Hindlimb muscle (tissue), 1 donor: ENCODE results near the gene FKRP. TPM values are rescaled to one million over a fixed set of nuclear protein-coding genes. Genes with fewer than 3 reads are reported as not detected.

Experiments used
- DNase-seq: peaks from one replicate; pipeline ENCODE4 v3.0.0-alpha.2; 2013
- polyA plus RNA-seq: library from polyadenylated mRNA; unstranded; fragments of 120-200 nt; gene quantifications from one replicate; pipeline ENCODE4 v1.2.1, GENCODE V29; 2013; ENCODE audit not compliant: insufficient read length

The FKRP gene
- polyA plus RNA-seq, 1 donor, result 20.3 TPM

DNA sequence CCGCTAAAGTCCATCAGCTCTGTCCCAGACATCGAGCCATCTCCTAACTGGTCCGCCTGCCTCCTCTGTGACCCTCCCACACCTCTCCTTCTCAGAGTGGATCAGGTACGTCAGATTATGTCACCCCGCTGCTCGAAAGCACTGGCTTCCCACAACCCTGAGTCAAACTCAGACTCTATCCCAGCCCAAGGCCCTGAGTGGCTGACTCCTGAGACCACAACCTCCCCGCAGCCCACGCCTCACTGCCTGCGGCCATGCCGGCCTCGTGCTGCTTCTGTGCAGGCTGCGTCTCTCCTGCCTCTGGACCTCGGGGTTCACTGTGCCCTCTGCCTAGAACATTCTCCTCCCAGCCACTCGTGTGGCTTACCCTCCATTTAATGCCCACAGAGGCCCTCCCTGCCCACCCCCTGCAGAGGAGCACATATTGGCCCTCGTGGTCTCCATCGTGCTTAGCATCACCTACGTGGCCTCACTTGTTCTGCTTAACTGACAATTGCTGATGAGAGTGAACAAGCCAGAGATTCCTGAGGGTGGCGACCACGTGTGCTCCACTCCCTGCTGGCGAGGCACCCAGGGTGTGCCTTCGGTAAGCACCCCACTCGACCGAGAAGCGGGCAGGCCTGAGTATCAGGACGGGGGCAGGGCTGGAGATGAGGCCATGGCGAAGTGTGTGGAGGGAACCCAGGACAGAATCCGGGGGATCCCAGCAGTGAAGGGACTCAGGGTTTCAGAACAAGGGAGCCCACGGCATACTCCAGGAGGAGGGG lies 13.5 kb upstream of the FKRP start:
- DNase-seq, result no peak

GRCh38 chr19:46732966-46733689 lies 12.7 kb upstream of the FKRP start:
- DNase-seq, result no peak

GRCh38 chr19:46733690-46734292 lies 12.1 kb upstream of the FKRP start:
- no peak for DNase-seq

GRCh38 chr19:46736531-46737297 lies 9.1 kb upstream of the FKRP start:
- no peak for DNase-seq

DNA sequence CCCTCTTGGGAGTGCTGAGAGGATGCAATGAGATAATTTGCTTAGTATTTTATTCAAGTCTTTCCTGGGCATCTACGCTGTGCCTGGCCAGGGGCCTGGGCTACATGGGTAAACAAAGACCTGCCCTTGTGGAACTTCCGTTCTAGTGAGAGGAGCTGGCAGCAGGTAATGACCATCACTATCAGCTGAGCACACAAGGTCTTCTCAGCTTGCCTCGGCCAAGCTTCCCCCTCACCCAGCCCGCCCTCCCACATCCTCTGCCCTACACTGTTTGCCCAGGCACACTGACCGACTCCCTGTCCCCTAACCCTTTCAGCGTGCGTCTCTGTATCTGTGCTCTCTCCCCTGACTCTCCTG lies 8.6 kb upstream of the FKRP start:
- no peak for DNase-seq

DNA sequence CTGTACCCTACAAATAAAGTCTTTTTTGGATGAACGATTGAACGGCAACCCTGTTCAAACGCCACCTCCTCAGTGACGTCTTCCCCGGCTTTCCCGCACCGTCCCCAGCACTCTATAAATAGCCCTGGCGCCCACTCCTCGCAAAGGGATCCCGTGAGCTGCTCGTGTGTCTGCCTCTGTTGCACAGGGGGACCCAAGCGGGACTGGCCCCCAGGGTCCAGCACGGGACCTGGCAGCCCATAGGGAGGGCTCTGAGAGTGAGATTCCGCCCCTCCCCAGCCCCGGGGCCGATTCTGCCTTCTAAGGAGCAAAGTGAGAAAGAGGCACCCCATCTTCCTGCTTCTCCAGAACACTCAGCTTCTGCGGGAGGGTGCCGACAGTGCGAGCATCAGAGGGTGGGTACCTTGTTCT lies 8.1 kb upstream of the FKRP start:
- no peak for DNase-seq

- no peak for DNase-seq
Observed at GRCh38 chr19:46739290-46739771, 6.5 kb upstream of the FKRP start.

DNA sequence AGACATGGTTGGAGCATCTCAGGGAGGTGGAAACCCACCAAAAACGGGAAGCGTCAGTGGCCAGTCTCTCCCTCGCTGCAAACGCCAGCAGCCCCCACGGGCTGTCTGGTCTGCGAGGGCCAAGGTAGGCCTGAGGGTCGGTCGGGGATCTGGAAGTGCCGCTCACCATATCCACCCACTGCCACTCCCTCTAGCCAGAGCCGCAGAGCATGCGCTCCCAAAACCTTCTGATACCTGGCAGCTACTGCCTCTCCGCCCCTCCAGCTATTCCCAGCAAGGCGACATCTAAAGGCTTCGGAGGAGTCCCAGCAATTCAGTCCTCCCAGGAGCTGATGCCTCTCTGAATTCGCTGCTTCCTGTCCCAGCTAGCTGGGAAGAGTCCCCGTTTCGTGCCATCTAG lies 4.4 kb upstream of the FKRP start:
- no peak for DNase-seq

DNA sequence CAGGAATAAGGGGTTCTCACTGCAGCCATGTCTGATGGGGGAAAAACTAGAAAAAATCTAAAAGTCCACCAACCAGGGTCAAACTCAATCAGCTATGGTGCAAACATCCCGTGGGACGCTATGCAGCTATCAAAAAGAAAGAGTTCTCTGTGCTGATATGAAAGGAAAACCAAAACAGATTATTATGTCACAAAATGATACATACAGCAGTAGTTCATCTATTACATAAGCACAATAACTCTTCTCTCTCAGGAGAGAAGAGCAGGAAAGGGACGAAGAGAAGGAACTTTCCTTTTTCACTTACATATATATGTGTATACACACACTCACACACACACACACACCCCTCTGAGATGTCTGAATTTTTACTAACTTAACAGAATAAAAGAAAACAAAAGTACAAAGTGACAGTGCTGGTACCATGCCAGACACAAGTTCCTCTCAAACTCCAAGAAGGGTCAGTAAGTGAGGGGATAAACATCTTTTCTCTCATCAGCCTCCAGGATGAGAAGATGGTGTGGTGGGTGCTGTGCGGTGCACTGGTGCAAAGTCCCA lies 2.9 kb upstream of the FKRP start:
- no peak for DNase-seq

DNA sequence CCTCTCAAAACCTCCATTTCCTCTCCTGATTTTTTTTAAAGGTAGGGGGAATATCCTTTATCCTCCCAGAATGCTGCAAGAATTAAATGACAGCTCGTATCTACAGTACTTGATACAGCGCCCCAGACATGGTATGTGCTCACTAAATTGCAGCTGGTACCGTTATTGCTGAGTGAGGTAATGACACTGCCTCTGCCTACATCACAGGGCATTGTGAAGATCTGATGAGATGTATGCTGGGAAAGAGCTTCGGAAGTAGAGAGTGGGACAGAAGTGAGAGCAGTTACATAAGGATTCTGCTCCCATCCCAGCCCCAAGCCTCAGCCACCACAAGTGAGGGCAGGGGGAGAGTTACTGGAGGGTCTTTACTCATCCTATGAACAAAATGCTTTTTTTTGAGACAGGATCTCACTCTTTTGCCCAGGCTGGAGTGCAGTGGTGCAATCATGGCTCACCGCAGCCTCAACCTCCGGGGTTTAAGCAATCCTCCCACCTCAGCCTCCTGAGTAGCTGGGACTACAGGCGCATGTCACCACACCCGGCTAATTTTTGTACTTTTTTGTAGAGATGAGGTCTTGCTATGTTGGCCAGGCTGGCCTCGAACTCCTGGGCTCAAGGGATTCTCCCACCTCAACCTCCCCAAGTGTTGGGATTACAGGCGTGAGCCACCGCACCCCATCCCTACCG lies 1.7 kb upstream of the FKRP start:
- DNase-seq, result no peak

DNA sequence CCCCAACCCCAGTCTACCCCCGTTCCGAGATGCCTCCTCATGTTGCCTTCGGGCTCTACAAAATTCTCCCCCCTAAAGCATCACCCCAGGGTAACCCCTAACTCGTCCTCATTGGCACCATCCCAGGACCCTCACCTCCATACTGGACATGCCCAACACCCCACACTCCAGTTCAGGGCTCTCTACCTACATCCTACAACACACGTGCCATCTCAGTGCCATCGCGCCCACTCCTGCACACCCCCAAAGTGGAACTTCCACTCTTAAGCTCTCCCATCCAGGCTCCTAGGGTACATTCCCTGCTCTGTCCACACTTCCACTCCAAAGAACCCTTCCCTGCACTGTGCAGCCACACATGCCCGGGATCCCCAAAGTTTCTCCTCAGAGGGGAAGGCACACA lies 827 bp upstream of the FKRP start:
- no peak for DNase-seq

GRCh38 chr19:46746281-46747057 lies 612 bp downstream of the FKRP start, which contains the start of gene STRN4:
STRN4 (minus strand) TSS chr19:46746450; CDS start chr19:46746430, 20 bp downstream.
- peak; percentile 72 for DNase-seq

DNA sequence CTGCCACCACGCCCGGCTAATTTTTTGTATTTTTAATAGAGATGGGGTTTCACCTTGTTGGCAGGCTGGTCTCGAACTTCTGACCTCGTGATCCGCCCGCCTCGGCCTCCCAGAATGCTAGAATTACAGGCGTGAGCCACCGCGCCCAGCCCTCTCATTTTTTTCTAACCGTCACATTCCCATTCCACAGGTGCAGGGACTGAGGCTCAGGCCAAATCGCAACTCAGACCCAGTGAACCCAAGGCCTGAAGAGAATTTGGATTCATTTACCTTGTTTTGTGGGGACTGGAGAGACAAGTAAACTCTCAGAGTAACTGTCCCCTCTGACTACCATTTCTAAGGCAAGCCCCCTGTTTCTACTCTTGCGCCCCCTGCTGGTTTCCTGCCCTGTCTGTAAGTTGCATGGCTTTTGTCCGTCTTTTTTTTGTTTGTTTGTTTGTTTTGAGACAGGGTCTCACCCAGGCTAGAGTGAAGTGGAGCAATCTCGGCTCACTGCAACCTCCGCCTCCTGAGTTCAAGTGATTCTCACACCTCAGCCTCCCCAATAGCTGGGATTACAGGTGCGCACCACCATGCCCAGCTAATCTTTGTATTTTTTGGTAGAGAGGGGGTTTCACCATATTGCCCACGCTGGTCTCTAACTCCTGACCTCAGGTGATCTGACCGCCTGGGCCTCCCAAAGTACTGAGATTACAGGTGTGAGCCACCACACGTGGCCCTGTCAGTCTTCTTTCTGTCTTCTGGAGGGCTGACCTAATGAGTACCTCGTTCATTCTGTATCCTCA lies 2.7 kb downstream of the FKRP start:
- DNase-seq, result no peak

- no peak for DNase-seq
Observed at GRCh38 chr19:46753420-46754155, 7.7 kb downstream of the FKRP start.

DNA sequence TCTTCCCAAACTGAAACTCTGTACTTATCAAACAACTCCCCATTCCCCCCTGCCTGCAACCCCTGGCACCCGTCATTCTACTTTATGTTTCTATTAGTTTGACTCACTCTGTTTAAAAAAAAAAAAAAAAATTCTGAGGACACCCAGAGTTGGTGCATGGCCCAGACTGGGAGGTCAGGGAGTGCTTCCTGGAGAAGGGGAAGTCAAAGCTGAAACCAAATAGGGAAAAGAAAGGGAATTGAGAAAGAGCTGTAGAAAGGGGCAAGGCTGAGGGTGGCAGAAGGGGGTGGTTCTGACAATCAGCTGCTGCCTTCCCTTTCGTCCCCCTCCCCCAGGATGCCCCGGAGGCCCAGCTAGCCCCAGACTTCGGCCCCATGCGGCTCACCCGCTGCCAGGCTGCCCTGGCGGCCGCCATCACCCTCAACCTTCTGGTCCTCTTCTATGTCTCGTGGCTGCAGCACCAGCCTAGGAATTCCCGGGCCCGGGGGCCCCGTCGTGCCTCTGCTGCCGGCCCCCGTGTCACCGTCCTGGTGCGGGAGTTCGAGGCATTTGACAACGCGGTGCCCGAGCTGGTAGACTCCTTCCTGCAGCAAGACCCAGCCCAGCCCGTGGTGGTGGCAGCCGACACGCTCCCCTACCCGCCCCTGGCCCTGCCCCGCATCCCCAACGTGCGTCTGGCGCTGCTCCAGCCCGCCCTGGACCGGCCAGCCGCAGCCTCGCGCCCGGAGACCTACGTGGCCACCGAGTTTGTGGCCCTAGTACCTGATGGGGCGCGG lies 9.4 kb downstream of the FKRP start:
- DNase-seq, result no peak

DNA sequence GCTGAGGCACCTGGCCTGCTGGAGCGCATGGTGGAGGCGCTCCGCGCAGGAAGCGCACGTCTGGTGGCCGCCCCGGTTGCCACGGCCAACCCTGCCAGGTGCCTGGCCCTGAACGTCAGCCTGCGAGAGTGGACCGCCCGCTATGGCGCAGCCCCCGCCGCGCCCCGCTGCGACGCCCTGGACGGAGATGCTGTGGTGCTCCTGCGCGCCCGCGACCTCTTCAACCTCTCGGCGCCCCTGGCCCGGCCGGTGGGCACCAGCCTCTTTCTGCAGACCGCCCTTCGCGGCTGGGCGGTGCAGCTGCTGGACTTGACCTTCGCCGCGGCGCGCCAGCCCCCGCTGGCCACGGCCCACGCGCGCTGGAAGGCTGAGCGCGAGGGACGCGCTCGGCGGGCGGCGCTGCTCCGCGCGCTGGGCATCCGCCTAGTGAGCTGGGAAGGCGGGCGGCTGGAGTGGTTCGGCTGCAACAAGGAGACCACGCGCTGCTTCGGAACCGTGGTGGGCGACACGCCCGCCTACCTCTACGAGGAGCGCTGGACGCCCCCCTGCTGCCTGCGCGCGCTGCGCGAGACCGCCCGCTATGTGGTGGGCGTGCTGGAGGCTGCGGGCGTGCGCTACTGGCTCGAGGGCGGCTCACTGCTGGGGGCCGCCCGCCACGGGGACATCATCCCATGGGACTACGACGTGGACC lies 10.1 kb downstream of the FKRP start:
- DNase-seq, result no peak

DNA sequence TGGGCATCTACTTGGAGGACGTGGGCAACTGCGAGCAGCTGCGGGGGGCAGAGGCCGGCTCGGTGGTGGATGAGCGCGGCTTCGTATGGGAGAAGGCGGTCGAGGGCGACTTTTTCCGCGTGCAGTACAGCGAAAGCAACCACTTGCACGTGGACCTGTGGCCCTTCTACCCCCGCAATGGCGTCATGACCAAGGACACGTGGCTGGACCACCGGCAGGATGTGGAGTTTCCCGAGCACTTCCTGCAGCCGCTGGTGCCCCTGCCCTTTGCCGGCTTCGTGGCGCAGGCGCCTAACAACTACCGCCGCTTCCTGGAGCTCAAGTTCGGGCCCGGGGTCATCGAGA lies 10.7 kb downstream of the FKRP start:
- no peak for DNase-seq

- DNase-seq, result no peak
Observed at GRCh38 chr19:46759206-46759605, 13.3 kb downstream of the FKRP start.
